Measurements from ENCODE around the gene EXOC2.

Gene EXOC2

DNA sequence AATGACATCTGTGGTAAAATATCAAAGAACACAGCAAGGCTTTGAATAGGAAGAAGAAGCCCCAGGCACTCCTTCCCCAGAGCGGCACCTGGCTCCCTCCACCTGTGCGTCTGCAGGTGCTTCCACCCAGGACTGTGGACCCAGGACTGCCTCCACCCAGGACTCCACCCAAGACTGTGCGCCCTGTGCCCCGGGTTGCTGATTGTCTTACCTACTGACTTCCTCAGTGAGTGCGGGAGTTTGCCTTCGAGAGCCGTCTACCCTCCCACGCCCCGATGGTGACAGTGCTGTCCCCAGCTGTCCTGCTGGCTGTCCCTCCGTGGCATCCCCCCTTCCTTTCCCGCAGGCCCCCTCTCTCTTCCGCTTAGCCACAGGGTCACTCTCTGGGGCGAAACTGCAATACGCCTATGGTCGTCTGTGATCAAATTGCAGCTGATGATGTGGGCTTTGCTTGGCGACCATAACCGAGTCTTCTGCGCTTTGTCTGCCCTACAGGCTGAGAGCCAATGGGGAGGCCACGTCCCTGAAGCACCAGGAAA lies 249.2 kb downstream of the EXOC2 start:
- Histone ChIP-seq H3K27me3 (ENCODE audit: control insufficient read depth, insufficient read depth, low read length) (no peaks in the 10 kb centered on the region), H3K4me1 (ENCODE audit: control insufficient read depth, insufficient read depth, low read length) (no peaks in the 10 kb centered on the region), H3K9ac (ENCODE audit: low read length) (no peak overlapping the region), H3K4me3 (ENCODE audit: low read length) (no peak overlapping the region), H3K27ac (ENCODE audit: low read depth, low read length) (no peak overlapping the region), H3K36me3 (ENCODE audit: control insufficient read depth, insufficient read depth, low read length) (no peaks in the 10 kb centered on the region)

DNA sequence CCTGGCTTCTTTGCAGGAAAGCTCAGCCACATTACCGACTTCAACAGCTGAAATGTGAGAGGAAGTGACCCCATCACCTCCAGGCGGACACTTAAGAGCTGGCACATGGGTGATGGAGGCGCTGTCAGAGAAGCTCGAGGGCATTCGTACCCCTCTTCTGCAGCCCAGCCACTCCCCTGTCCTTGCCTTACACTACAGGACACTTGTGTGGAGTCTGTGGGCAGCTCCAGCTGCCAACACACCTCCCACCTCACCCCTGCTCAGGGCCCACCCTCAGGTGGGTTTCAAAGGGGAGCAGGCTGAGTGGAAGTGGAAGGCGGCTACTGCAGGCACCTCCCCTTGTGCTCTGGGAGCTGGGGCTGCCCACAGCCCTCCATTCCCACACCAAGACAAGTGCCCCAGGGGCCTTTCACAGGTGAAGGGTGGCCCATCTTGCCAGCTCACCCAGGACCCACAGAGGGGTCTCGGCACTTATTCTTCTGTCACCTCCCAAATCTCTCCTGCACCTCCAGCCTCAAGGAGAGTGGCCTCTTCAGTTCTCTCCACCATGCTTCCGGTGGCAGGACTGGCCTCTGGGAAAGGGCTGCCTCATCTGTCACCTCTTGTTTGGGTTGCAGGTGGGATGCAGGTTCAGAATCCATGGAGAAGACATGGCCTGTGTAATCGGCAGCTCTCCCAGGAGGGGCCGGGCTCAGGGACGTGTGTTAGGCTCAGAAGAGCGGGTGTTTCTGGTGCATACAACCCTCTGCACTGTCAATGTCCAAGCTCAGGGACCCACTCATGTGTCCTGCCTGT lies 251.6 kb downstream of the EXOC2 start:
- Histone ChIP-seq H3K4me3 (ENCODE audit: low read length) (no peak overlapping the region), H3K27me3 (ENCODE audit: control insufficient read depth, insufficient read depth, low read length) (no peaks in the 10 kb centered on the region), H3K9ac (ENCODE audit: low read length) (no peak overlapping the region), H3K4me1 (ENCODE audit: control insufficient read depth, insufficient read depth, low read length) (no peaks in the 10 kb centered on the region), H3K36me3 (ENCODE audit: control insufficient read depth, insufficient read depth, low read length) (no peaks in the 10 kb centered on the region), H3K27ac (ENCODE audit: low read depth, low read length) (no peak overlapping the region)

DNA sequence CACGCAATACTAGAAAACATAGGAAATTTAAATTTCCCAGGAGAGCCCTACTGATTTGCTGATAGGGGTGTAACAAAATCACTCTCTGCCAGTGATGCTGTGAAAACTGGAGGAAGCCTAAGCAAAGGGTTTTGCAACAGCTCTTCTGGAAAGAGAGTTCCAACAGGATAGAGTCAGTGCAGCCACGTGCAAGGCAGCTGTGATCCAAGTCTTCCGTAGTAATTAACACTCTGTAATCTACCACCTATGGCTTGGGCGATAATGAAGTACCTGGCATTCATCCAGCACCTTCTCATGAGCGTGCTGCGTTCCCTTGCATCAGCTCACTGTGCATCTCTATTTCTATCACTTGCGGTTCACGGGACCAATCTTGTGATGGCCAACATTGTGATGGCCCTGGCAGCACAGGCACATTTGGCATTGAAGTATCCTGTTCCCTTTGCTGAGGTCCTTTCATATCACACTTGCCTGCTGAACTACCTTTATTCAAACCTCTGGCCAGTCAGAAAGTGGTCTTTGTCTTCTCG lies 253.2 kb downstream of the EXOC2 start:
- no peaks in the 10 kb centered on the region for H3K36me3 ChIP-seq (ENCODE audit: control insufficient read depth, insufficient read depth, low read length)

DNA sequence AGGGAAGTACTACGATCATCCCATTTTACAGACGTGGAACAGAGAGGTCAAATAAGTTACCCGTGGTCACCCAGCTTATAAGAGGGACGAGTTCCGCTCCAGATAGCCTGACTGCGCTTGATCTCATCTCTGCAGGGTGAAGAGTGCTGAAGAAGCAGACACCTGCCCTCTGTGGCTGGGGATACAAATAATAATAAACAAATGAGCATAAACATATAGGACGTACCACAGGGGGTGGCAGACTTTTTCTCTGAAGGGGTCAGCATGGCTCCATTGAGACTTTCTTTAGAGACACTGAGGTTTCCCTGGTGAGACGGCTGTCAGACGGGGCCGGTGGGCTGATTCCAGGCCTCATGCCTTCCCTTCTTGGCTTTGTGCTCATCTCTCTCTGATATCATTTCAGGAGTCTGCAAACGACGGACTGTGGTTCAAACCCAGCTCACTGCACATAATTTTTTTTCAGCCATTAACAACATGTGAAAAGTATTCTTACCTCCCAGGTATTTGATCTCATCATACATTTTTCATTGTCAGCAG lies 254.2 kb downstream of the EXOC2 start:
- Histone ChIP-seq H3K4me1 (ENCODE audit: control insufficient read depth, insufficient read depth, low read length) (no peaks in the 10 kb centered on the region), H3K27me3 (ENCODE audit: control insufficient read depth, insufficient read depth, low read length) (no peaks in the 10 kb centered on the region), H3K27ac (ENCODE audit: low read depth, low read length) (no peak overlapping the region), H3K36me3 (ENCODE audit: control insufficient read depth, insufficient read depth, low read length) (no peaks in the 10 kb centered on the region), H3K9ac (ENCODE audit: low read length) (no peak overlapping the region), H3K4me3 (ENCODE audit: low read length) (no peak overlapping the region)

More for the DNA sequence above, 253.2 kb downstream of the EXOC2 start:
- no peaks in the 10 kb centered on the region for H3K27me3 ChIP-seq (ENCODE audit: control insufficient read depth, insufficient read depth, low read length)
- no peak overlapping the region for H3K4me3 ChIP-seq (ENCODE audit: low read length)
- H3K9ac ChIP-seq (ENCODE audit: low read length): no peak overlapping the region
- no peaks in the 10 kb centered on the region for H3K4me1 ChIP-seq (ENCODE audit: control insufficient read depth, insufficient read depth, low read length)
- no peak overlapping the region for H3K27ac ChIP-seq (ENCODE audit: low read depth, low read length)

DNA sequence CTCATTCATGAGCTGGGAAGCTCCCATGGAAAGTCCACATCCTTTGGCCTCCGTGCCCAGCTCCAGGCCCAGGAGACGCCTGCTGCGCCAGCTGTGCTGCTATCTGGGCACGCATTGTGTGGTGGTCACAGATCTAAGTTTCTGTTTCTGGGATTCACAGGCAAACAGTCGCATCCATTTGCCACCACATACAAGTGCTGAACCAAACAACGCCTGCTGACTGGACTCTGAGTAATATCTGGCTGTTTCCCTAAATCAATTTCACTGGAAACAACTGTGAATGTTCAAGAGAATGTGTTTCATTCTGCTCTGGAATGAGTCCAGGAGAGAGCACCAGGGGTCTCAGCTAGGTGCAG lies 255.9 kb downstream of the EXOC2 start:
- Histone ChIP-seq H3K9ac (ENCODE audit: low read length) (no peak overlapping the region), H3K27ac (ENCODE audit: low read depth, low read length) (no peak overlapping the region), H3K4me3 (ENCODE audit: low read length) (no peak overlapping the region), H3K27me3 (ENCODE audit: control insufficient read depth, insufficient read depth, low read length) (no peaks in the 10 kb centered on the region), H3K4me1 (ENCODE audit: control insufficient read depth, insufficient read depth, low read length) (no peaks in the 10 kb centered on the region), H3K36me3 (ENCODE audit: control insufficient read depth, insufficient read depth, low read length) (no peaks in the 10 kb centered on the region)

DNA sequence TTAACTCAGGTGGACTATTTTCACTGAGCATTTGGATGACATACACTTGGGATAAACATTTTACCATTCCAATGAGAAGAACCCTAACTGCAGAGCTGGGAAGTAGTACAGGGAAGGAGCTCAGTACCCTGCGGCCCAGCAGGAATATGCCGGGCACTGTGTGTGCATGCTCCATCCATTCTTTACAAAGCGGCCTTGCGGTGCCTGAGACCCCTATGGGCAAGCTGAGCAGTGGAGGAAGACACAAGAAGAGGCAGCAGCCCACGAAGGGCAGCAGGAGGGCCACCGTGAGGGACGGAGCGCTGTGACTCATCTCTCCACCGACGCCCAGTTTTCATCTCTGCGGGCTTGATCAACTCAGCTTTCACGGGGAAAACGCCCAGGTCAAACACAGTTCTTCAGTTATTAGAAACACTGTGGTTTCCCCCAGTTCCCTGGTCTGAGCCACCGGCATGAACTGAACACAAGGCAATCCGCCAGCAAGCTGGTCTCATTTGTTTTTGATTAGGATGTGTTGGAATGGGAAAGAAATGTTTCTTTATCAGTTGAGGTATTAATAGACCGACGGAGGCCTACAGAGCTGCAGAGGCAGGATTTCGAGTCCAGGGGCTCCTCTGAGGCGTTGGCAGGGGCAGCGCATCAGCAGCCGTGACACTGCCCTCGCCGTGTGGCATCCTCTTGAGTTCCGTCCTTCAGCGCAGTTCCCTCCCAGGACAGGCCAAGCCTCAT lies 256.5 kb downstream of the EXOC2 start:
- no peak overlapping the region for H3K4me3 ChIP-seq (ENCODE audit: low read length)
- no peak overlapping the region for H3K9ac ChIP-seq (ENCODE audit: low read length)
- H3K4me1 ChIP-seq (ENCODE audit: control insufficient read depth, insufficient read depth, low read length): no peaks in the 10 kb centered on the region
- no peaks in the 10 kb centered on the region for H3K36me3 ChIP-seq (ENCODE audit: control insufficient read depth, insufficient read depth, low read length)
- no peaks in the 10 kb centered on the region for H3K27me3 ChIP-seq (ENCODE audit: control insufficient read depth, insufficient read depth, low read length)
- no peak overlapping the region for H3K27ac ChIP-seq (ENCODE audit: low read depth, low read length)

DNA sequence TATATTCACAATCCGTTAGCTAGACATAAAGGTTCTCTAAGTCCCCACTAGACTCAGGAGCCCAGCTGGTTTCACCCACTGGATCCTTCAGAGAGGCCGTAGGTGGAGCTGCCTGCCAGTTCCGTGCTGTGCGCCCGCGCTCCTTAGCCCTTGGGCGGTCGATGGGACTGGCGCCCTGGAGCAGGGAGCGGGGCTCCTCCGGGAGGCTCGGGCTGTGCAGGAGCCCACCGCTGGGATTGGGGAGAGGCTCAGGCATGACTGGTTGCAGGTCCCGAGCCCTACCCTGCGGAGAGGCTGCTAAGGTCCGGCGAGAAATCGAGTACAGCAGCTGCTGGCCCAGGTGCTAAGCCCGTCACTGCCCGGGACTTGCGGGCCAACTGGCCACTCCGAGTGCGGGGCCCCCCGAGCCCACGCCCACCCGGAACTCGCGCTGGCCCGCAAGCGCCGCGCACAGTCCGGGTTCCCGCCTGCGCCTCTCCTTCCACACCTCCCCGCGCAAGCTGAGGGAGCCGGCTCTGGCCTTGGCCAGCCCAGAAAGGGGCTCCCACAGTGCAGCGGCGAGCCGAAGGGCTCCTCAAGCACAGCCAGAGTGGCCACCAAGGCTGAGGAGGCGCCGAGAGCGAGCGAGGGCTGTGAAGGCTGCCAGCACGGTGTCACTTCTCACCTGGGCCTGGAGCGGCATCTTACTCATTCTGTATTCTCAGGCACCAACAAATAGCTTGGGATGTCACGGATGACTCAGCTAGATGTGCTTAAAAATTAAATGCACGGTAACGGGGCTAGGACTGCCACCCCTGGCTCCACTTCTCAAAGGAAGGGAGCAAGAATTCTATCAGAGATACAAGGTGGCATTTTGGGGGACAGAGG lies 257.3 kb downstream of the EXOC2 start:
- Histone ChIP-seq H3K4me3 (ENCODE audit: low read length) (no peak overlapping the region), H3K36me3 (ENCODE audit: control insufficient read depth, insufficient read depth, low read length) (no peaks in the 10 kb centered on the region), H3K4me1 (ENCODE audit: control insufficient read depth, insufficient read depth, low read length) (no peaks in the 10 kb centered on the region), H3K9ac (ENCODE audit: low read length) (no peak overlapping the region), H3K27me3 (ENCODE audit: control insufficient read depth, insufficient read depth, low read length) (no peaks in the 10 kb centered on the region), H3K27ac (ENCODE audit: low read depth, low read length) (no peak overlapping the region)

Measured in rectal smooth muscle tissue (tissue), 1 donor.